IPS-18c (cell line): ENCODE results near the gene SERPINE1.
A peak's percentile ranks its signal among the peaks of the same experiment; 100 is the strongest.

ENCODE experiments used
- H3K4me3 ChIP-seq: 2 replicates; pipeline ENCODE4 v1.7.0; 2013; ENCODE audit warnings: low read depth, mild to moderate bottlenecking, low read length, moderate library complexity; ENCODE audit not compliant: insufficient read depth
- H3K9me3 ChIP-seq: one replicate; pipeline ENCODE4 v1.6.1; 2013; ENCODE audit warnings: mild to moderate bottlenecking, low read length, moderate library complexity; ENCODE audit not compliant: control insufficient read depth, insufficient read depth

SERPINE1 gene

GRCh38 chr7:101170617-101171441 lies 43.9 kb downstream of the SERPINE1 start:
- Histone ChIP-seq H3K4me3 (peak overlapping the region; percentile 31), H3K9me3 (peaks cover 2% of the 10 kb centered on the region)

GRCh38 chr7:101171442-101171837 lies 44.5 kb downstream of the SERPINE1 start:
- H3K9me3 ChIP-seq: peaks cover 2% of the 10 kb centered on the region
- peak overlapping the region; percentile 44; the same call in 1 of the 2 replicates for H3K4me3 ChIP-seq

GRCh38 chr7:101172005-101172853 lies 45.3 kb downstream of the SERPINE1 start:
- peak overlapping the region; percentile 44 for H3K4me3 ChIP-seq

GRCh38 chr7:101172854-101173751 lies 46.2 kb downstream of the SERPINE1 start:
- H3K4me3 ChIP-seq: peak overlapping the region; percentile 44
- peaks cover 2% of the 10 kb centered on the region for H3K9me3 ChIP-seq

More at GRCh38 chr7:101172005-101172853, 45.3 kb downstream of the SERPINE1 start:
- peaks cover 2% of the 10 kb centered on the region for H3K9me3 ChIP-seq

- Histone ChIP-seq H3K9me3 (peaks cover 2% of the 10 kb centered on the region), H3K4me3 (no peak overlapping the region; the same call in 1 of the 2 replicates)
Observed at GRCh38 chr7:101173752-101174244, 46.9 kb downstream of the SERPINE1 start.

- Histone ChIP-seq H3K9me3 (peaks cover 2% of the 10 kb centered on the region), H3K4me3 (peak overlapping the region; percentile 32; the same call in 1 of the 2 replicates)
Observed at GRCh38 chr7:101174322-101174854, 47.5 kb downstream of the SERPINE1 start.

GRCh38 chr7:101175664-101176063 lies 48.8 kb downstream of the SERPINE1 start:
- peaks cover 2% of the 10 kb centered on the region for H3K9me3 ChIP-seq
- H3K4me3 ChIP-seq: no peak overlapping the region

- no peaks in the 10 kb centered on the region for H3K9me3 ChIP-seq
- no peak overlapping the region for H3K4me3 ChIP-seq
Observed at GRCh38 chr7:101177644-101178043, 50.7 kb downstream of the SERPINE1 start.

GRCh38 chr7:101179117-101179516 lies 52.2 kb downstream of the SERPINE1 start:
- peak overlapping the region; percentile 63; the same call in 1 of the 2 replicates for H3K4me3 ChIP-seq
- no peaks in the 10 kb centered on the region for H3K9me3 ChIP-seq

GRCh38 chr7:101179713-101180112 lies 52.8 kb downstream of the SERPINE1 start:
- Histone ChIP-seq H3K9me3 (no peaks in the 10 kb centered on the region), H3K4me3 (peak overlapping the region; percentile 63)

- no peaks in the 10 kb centered on the region for H3K9me3 ChIP-seq
- H3K4me3 ChIP-seq: peak within 1 kb of the TSS; percentile 63
Observed at GRCh38 chr7:101180130-101180755, 53.3 kb downstream of the SERPINE1 start, which contains the start of gene NAT16. Gene NAT16, minus strand, starts transcription at chr7:101180293. Its CDS starts 5,486 bp downstream, at chr7:101174807.

- Histone ChIP-seq H3K4me3 (no peak overlapping the region), H3K9me3 (no peaks in the 10 kb centered on the region)
Observed at GRCh38 chr7:101185258-101185839, 58.4 kb downstream of the SERPINE1 start.

- H3K4me3 ChIP-seq: no peak overlapping the region
- H3K9me3 ChIP-seq: no peaks in the 10 kb centered on the region
Observed at GRCh38 chr7:101186194-101186593, 59.3 kb downstream of the SERPINE1 start.

GRCh38 chr7:101186844-101187428 lies 60.0 kb downstream of the SERPINE1 start:
- Histone ChIP-seq H3K4me3 (no peak overlapping the region), H3K9me3 (no peaks in the 10 kb centered on the region)
